AG10803 (cell line): ENCODE data around the gene TESK1.

ENCODE experiments used
- DNase-seq: peaks from one replicate; pipeline ENCODE4 v3.0.0; 2010; ENCODE audit warnings: low read depth
- H3K4me3 ChIP-seq: 2 replicates; pipeline ENCODE4 v1.5.1; 2011; ENCODE audit warnings: mild to moderate bottlenecking, low read length, control low read depth
- TF ChIP-seq, protein P1 (sequence below): conservative IDR thresholded peaks from 2 replicates; pipeline ENCODE4 v1.5.1; 2011; ENCODE audit warnings: mild to moderate bottlenecking, low read length, control low read depth, inconsistent platforms

Gene TESK1

DNA sequence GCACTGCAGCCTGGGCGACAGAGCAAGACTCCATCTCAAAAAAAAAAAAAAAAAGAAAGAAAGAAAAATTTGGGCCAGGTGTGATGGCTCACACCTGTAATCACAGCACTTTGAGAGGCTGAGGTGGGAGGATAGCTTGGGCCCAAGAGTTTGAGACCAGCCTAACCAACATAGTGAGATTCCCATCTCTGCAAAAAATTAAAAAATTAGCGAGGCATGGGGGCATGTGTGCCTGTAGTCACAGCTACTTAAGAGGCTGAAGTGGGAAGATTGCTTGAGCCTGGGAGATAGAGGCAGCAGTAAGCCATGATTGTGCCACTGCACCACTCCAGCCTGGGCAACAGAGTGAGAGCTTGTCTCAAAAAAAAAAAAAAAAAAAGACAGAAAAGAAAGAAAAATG, 48.5 kb downstream of the TESK1 start:
- DNase-seq: no peak
- TF ChIP-seq, protein P1, sequence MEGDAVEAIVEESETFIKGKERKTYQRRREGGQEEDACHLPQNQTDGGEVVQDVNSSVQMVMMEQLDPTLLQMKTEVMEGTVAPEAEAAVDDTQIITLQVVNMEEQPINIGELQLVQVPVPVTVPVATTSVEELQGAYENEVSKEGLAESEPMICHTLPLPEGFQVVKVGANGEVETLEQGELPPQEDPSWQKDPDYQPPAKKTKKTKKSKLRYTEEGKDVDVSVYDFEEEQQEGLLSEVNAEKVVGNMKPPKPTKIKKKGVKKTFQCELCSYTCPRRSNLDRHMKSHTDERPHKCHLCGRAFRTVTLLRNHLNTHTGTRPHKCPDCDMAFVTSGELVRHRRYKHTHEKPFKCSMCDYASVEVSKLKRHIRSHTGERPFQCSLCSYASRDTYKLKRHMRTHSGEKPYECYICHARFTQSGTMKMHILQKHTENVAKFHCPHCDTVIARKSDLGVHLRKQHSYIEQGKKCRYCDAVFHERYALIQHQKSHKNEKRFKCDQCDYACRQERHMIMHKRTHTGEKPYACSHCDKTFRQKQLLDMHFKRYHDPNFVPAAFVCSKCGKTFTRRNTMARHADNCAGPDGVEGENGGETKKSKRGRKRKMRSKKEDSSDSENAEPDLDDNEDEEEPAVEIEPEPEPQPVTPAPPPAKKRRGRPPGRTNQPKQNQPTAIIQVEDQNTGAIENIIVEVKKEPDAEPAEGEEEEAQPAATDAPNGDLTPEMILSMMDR: no peak
- H3K4me3 ChIP-seq: no peak overlapping the region

DNA sequence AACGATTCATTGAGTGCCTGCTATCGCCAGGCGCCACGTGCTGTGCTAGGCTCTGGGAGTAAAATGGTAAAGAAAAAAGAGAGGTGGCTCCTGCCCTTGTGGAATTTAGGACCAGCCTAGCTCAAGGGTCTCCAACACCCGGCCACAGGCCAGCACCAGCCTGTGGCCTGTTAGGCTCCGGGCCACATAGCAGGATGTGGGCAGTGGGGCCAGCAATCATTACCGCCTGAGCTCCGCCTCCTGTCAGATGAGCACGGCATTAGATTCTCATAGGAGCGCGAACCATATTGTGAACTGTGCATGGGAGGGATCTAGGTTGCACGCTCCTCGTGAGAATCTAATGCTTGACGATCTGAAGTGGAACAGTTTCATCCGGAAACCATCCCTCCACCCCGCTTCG, 51.3 kb downstream of the TESK1 start:
- TF ChIP-seq, protein P1: no peak
- no peak overlapping the region for H3K4me3 ChIP-seq
- DNase-seq: no peak

GRCh38 chr9:35656831-35657545, 51.9 kb downstream of the TESK1 start:
- TF ChIP-seq, protein P1: no peak
- peak overlapping the region; percentile 50 for H3K4me3 ChIP-seq
- DNase-seq: peak; percentile 69

DNA sequence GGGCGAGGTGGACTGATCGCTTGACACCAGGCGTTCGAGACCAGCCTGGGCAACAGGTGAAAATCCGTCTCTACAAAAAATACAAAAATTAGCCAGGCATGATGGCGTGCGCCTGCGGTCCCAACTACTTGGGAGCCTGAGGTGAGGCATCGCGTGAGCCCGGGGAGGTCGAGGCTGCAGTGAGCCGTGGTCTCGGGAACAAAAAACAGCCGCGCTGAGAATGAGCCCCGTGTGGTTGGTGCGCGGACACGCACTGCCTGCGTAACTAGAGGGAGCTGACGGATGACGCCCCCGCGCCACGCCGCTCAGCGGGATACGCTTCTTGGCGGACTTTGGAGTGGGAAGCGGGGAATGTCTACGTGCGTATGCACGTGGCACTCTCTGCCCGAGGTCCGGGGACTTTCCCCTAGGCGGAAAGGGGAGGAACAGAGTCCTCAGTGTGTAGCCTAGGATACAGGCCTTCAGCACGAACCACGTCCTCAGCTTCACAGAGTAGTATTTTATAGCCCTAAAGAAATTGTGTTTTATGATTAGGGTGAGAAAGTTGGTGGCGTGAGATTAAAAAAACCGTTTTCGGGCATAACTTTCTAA, 52.6 kb downstream of the TESK1 start, which contains the start of gene RMRP:
Gene RMRP (minus strand): TSS at position 474 of the 591 bp plus-strand sequence.
- peak within 1 kb of the TSS; percentile 91 for H3K4me3 ChIP-seq
- TF ChIP-seq, protein P1: peak; percentile 26
- peak; percentile 100 for DNase-seq

DNA sequence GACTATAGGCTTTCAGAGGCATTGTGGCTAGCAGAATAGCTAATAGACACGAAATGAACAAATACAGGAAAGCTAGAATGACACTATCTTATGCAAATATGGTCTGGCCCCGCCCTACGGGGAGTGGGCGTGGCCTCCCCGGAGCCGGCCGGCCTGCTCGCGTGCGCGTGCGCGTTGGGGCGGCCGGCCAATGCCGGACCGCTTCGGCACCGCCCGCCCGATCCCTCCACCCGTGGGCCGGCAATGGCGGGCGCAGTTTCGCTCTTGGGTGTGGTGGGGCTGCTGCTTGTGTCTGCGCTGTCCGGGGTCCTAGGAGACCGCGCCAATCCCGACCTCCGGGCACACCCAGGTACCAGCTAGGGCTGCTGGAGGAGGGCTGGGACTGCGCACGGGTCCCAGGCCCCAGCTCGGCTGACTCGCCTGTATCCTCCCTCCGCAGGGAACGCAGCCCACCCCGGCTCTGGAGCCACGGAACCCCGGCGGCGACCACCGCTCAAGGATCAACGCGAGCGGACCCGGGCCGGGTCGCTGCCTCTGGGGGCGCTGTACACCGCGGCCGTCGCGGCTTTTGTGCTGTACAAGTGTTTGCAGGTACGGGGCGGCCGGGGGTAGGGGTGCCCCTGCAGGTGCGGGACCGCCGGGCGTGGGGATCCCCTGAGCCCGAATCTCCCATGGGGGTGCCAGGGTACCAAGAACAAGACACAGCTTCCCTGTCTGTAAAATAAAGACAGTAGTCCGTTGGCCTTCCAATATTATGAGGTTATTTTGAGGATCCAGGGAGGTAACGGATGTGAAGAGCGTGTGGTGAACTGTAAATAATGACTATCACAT, 53.3 kb downstream of the TESK1 start, which contains the start of gene CCDC107:
Gene CCDC107 (plus strand): TSS at position 156 of the 831 bp plus-strand sequence. CDS start 88 bp downstream, at position 244.
- TF ChIP-seq, protein P1: peak; percentile 35
- peak; percentile 75 for DNase-seq
- H3K4me3 ChIP-seq: peak within 1 kb of the TSS; percentile 91

DNA sequence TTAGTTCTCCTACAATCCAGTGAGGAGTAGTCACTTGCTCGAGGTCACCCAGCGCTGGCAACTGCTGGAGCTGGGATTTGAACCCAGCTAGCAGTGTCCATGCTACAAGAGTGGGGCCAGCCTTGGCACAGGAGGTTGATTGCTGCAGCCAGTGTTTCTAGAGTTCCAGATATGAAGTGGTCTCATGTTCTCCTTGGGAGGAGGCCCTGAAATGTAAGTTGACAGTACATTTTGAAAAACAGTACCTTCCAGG, 53.8 kb downstream of the TESK1 start:
- peak; percentile 71 for DNase-seq
- H3K4me3 ChIP-seq: peak overlapping the region; percentile 91
- TF ChIP-seq, protein P1: no peak
